IPS-18a (cell line): ENCODE results near the gene SDF2.
"Not testable (repeated sequence)": the region's sequence is repeated elsewhere in the genome, so short reads cannot be mapped to it uniquely, and the experiment has no call there.

Source experiments
- H3K27ac ChIP-seq: one replicate; pipeline ENCODE4 v1.5.1; 2013; ENCODE audit warnings: low read length
- H3K27me3 ChIP-seq: one replicate; pipeline ENCODE4 v1.6.1; 2013; ENCODE audit warnings: mild to moderate bottlenecking, low read length; ENCODE audit not compliant: control insufficient read depth, insufficient read depth
- H3K36me3 ChIP-seq: one replicate; pipeline ENCODE4 v1.6.1; 2013; ENCODE audit warnings: low read depth, low read length; ENCODE audit not compliant: control insufficient read depth
- H3K4me1 ChIP-seq: one replicate; pipeline ENCODE4 v1.6.1; 2013; ENCODE audit warnings: low read depth, low read length; ENCODE audit not compliant: control insufficient read depth
- H3K4me3 ChIP-seq: one replicate; pipeline ENCODE4 v1.5.1; 2013; ENCODE audit warnings: low read length
- H3K9ac ChIP-seq: one replicate; pipeline ENCODE4 v1.6.1; 2013; ENCODE audit warnings: mild to moderate bottlenecking, low read length, moderate library complexity
- H3K9me3 ChIP-seq: one replicate; pipeline ENCODE4 v1.6.1; 2013; ENCODE audit warnings: low read depth, low read length; ENCODE audit not compliant: control insufficient read depth

Gene SDF2

DNA sequence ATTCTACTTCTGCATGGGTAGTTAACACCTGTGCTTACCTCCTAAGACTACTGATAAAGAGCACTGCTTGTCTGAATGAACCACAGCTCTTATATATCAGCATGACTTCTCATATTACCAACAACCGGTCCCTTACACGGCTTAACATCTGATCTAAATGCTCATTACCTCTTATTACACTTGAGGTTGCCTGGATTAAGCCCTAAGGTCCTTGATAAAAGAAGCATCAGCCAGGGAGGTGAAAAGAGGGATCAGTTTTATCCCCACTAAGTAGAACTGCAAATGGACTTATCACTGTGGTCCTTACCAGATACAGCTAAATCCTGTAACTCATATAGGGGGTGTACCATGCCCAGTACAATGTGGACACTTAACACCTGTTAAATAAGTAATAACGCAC is 39.5 kb downstream of the SDF2 start:
- Histone ChIP-seq H3K4me1 (no peaks in the 10 kb centered on the region), H3K9me3 (no peaks in the 10 kb centered on the region), H3K27ac (no peak overlapping the region), H3K27me3 (no peaks in the 10 kb centered on the region), H3K4me3 (no peak overlapping the region), H3K9ac (no peak overlapping the region), H3K36me3 (peaks cover 81% of the 10 kb centered on the region)

DNA sequence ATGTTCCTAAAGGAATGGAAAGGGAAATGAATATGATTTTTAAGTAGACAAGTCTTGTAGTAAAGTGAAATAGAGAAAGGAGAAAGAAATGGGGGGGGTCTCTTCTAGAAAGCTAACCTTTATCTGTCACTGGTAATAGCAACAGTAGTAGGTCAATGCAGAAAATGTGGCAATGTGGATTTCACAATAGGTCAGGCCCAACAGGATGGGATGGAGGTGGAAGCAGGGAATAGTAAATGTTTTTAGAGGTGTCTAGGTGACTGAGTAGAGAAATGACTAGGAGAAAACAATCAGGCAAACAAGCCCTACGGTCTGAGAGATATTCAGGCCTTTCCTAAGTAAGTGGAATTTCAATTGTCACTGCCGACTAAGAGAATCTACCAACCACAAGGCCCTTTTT is 41.7 kb downstream of the SDF2 start:
- Histone ChIP-seq H3K4me1 (no peaks in the 10 kb centered on the region), H3K36me3 (peaks cover 89% of the 10 kb centered on the region), H3K9me3 (no peaks in the 10 kb centered on the region)

DNA sequence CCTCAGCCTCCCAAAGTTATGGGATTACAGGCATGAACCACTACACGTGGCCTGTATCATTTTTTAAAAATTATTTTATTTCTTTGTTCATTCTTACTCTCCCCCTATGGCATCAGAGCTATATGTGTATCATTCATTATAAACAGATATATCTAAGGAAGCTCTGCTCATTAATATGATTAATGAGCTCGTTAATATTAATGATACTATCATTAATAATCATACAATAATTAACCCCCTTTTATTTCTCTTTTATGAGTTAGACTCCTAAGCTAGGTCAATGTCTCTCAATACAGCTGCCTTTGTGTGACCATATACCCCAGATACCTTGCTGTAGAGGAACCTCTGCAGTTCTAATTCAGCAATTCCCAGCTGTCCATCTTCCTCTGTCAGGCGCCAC is 43.2 kb downstream of the SDF2 start:
- Histone ChIP-seq H3K27me3 (no peaks in the 10 kb centered on the region), H3K36me3 (peaks cover 88% of the 10 kb centered on the region), H3K27ac (no peak overlapping the region)

More for the DNA sequence above, 41.7 kb downstream of the SDF2 start:
- Histone ChIP-seq H3K9ac (no peak overlapping the region), H3K27ac (no peak overlapping the region), H3K27me3 (no peaks in the 10 kb centered on the region), H3K4me3 (no peak overlapping the region)

DNA sequence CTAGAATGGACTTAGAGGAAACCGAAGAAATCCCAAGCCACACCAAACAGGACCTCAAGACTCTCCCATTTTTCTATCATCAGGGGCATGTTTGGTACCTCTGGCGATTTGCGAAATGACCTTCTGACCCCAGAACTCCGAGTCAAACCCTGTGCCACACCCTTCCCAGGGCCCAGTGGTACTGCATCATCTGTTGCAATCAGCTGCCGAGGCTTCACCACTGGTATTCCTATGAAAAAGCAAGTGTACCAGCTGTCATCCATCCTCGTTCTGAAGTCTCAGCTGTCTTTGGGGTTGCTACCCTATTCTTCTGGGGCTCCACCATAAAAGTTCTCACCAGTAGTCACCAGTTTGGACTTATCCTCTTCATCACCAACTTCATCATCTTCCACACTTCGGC is 45.4 kb downstream of the SDF2 start:
- no peak overlapping the region for H3K4me3 ChIP-seq
- H3K4me1 ChIP-seq, result no peaks in the 10 kb centered on the region
- no peak overlapping the region for H3K9ac ChIP-seq
- no peak overlapping the region for H3K27ac ChIP-seq
- no peaks in the 10 kb centered on the region for H3K27me3 ChIP-seq
- peaks cover 85% of the 10 kb centered on the region for H3K36me3 ChIP-seq
- H3K9me3 ChIP-seq, result no peaks in the 10 kb centered on the region

More for the DNA sequence above, 43.2 kb downstream of the SDF2 start:
- Histone ChIP-seq H3K4me1 (no peaks in the 10 kb centered on the region), H3K9ac (no peak overlapping the region), H3K4me3 (no peak overlapping the region), H3K9me3 (no peaks in the 10 kb centered on the region)

DNA sequence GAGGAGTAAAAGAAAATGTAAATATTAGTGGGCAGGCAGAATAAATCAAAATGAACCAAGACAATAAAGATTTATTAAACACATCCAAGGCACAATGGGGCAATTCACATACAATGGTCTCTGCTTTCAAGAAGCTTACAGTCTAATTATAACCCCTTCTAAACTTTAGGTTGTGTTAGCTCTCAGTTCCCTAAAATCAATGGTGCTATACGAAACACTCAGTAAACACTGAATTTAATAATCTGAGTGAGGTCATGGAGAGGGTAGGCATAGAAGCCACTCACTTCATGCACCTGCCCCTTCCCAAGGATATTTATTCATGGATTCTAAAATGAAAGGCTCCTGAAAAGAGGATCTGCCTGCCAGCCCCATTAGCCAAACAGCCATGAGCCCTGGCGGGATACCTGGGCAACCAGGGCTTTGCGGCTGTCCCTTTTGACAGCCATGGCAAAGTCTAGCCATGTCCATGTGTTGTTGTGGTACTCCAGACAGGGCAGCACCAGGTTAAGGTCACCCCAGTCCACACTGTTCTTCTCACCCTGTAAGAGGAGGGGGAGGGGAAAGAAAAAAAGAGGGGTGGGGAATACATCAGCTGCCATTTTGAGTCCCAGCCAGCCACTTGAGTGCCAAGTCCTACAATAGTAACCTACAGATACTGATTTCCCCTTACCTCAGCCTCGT is 46.3 kb downstream of the SDF2 start:
- H3K9me3 ChIP-seq, result no peaks in the 10 kb centered on the region
- H3K36me3 ChIP-seq, result peaks cover 85% of the 10 kb centered on the region
- H3K9ac ChIP-seq, result no peak overlapping the region
- H3K27ac ChIP-seq, result no peak overlapping the region
- no peak overlapping the region for H3K4me3 ChIP-seq
- H3K27me3 ChIP-seq, result no peaks in the 10 kb centered on the region
- H3K4me1 ChIP-seq, result no peaks in the 10 kb centered on the region

DNA sequence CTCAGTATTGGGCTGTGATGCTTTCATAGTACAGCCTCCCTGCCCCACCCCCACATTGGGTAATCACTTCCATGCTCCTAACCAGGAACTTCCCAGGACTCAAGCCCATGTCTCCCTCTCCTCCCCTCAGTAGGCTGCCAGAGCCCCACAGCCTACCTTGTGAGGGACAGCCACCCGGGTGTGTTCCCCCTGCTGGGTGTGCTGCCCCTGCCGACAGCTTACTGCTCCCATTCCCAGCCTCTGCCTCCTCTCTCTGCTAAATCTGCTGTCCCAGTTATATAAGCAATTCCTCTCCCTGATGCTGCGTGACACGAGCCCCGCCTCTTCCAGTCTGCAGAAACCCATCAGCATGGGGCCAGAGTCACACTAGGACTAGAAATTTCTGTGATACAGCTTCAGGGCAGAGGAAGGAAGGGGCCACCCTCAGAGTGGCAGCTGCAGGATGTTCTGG is 47.8 kb downstream of the SDF2 start, which contains the start of gene RSKR:
TSS of gene RSKR (minus strand) at position 255 of the 451 bp plus-strand sequence. CDS start at position 231, 24 bp downstream.
- H3K4me1 ChIP-seq, result no peaks in the 10 kb centered on the region
- peaks cover 75% of the 10 kb centered on the region for H3K36me3 ChIP-seq
- H3K9ac ChIP-seq, result no peak within 1 kb of the TSS
- no peak within 1 kb of the TSS for H3K27ac ChIP-seq
- no peak within 1 kb of the TSS for H3K4me3 ChIP-seq
- H3K27me3 ChIP-seq, result no peaks in the 10 kb centered on the region
- H3K9me3 ChIP-seq, result no peaks in the 10 kb centered on the region

DNA sequence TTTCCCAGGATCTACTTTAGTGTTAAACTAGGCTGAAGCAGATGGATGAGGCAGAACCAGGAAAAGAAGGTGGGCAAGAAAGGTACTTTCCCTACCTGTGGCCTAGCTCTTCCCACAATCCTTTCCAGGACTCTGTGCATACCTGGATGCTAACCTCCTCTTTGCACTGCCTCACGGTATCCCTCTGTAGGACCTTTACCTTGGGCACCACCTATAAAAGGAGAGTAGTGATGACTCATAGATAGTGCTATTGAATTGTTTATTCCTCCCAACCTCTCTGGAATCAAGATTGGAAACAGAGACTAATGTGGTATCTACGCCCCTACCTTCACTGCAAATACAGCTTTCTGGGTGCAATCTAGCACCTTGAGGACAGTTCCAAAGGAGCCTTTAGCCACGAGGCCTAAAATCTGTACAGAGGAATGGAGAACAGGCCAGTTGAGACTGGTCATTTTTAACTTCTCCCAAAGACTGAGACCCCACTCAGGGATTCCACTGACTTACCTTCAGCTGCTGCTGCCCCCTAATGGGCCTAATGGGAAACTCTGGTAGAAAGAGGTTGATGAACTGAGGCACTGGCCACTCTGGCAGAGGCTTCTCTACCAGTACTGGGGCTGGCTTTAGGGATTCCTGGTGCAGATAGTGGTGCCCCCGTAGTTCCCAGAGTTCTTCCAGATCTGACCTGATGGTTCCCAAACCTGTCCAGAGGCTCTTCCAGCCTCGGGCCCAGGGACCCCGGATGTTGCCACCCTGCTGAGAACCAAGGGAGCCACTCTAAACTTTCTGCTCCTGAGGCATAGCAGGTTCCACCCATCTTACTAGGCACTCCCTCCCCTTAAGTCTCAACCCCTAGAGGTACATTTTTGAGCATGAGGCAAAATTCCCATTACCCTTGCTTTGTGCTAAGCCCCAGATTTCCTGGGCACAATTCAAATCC is 48.5 kb downstream of the SDF2 start:
- Histone ChIP-seq H3K36me3 (peaks cover 68% of the 10 kb centered on the region), H3K4me3 (no peak overlapping the region), H3K9ac (no peak overlapping the region), H3K9me3 (no peaks in the 10 kb centered on the region), H3K27ac (no peak overlapping the region), H3K27me3 (no peaks in the 10 kb centered on the region), H3K4me1 (no peaks in the 10 kb centered on the region)

DNA sequence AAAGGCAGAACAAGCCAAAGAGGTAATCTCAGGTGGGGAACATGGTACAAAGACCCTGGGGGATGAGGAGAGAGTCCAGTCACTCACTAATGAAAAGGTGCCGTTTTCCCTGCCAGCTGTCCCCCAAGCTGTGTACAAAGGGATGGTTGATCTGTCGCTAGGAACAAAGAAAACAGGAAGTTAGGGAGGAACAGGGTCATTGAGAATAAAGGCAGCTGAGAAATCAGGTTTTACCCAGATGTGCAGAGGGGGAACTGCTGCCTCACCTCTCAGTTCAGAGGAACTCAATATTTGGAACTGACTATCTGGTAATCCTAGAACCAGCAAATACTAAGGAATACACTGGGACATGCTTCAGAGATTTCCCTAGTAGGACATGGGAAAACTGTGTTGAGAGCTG is 49.2 kb downstream of the SDF2 start:
- Histone ChIP-seq H3K9me3 (no peaks in the 10 kb centered on the region), H3K9ac (no peak overlapping the region), H3K27me3 (no peaks in the 10 kb centered on the region), H3K27ac (no peak overlapping the region), H3K4me3 (no peak overlapping the region), H3K36me3 (peaks cover 66% of the 10 kb centered on the region), H3K4me1 (no peaks in the 10 kb centered on the region)

DNA sequence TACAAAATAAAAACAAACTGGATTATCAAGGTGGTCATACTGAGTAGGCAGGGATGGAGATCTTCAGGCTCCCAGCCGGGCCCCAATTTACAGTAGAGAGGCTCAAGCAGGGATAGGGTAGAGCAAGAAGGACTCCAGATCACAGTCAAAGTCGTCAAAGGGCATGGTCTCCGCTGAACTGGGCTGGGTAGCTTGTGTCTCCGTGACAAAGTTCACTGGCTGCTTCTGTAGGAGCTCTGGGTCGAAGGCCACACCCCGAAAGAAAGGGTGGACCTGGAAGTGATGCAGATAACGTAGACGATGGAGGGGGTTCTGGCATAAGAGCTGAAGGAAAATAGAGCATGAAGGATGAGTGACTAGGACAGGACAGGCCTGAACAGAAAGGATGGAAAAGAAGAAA is 51.3 kb downstream of the SDF2 start:
- Histone ChIP-seq H3K36me3 (peaks cover 50% of the 10 kb centered on the region), H3K4me1 (no peaks in the 10 kb centered on the region), H3K27ac (no peak overlapping the region), H3K9me3 (no peaks in the 10 kb centered on the region), H3K27me3 (no peaks in the 10 kb centered on the region), H3K9ac (no peak overlapping the region), H3K4me3 (no peak overlapping the region)

DNA sequence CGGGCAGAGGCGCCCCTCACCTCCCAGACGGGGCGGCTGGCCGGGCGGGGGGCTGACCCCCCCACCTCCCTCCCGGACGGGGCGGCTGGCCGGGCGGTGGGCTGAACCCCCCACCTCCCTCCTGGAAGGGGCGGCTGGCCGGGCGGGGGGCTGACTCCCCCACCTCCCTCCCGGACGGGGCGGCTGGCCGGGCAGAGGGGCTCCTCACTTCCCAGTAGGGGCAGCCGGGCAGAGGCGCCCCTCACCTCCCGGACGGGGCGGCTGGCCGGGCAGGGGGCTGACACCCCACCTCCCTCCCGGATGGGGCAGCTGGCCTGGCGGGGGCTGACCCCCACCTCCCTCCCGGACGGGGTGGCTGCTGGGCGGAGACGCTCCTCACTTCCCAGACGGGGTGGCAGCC is 57.7 kb downstream of the SDF2 start:
- not testable (repeated sequence) for H3K4me3 ChIP-seq, H3K36me3 ChIP-seq, H3K27ac ChIP-seq, H3K9ac ChIP-seq, H3K27me3 ChIP-seq, H3K4me1 ChIP-seq, H3K9me3 ChIP-seq

DNA sequence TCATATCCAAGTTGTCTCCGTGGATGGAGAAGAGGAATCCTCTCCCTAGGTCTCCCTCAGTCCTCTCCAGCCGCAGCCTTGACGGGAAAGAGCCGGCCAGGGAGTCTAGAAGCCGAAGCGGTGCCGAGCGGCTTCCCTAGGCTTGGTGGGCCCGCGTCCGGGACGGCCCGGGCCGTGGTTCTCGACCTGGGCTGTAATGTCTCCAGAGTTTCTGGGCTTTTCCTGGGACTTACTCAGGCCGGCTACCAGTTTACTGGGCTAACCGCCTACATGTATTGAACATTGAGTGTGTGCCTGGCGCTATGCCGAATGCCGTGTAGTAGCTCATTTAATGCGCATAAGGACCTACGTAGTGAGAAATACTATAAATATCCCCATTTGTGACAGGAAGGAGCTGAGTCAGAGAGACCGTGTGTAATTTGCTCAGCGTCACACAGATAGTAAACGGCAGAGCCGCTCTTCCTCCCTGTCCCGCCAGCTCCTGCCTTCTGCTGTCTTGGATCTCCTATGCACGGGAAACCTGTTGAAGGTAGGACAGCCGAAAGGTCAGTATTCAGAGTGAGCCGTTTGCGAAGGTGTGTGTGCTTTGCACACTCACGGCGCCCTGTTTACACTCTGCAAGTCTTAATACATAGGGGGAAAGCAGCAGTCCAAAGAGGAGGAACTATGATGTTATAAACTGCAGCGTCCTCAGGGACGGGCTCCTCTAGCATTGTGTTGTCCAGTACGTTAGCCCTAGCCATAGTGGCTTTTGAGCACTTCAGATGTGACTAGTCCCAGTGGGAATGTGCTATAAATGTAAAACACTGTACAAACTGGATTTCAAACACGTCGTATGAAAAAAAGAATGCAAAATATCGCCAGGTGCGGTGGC is 62.2 kb downstream of the SDF2 start:
- no peaks in the 10 kb centered on the region for H3K36me3 ChIP-seq
- H3K4me3 ChIP-seq, result peak overlapping the region; percentile 68
- no peaks in the 10 kb centered on the region for H3K9me3 ChIP-seq
- H3K27ac ChIP-seq, result no peak overlapping the region
- peaks cover 3% of the 10 kb centered on the region for H3K4me1 ChIP-seq
- H3K27me3 ChIP-seq, result no peaks in the 10 kb centered on the region
- peak overlapping the region; percentile 84 for H3K9ac ChIP-seq
